GM19351 (cell line): ENCODE results near the gene GREM2.

ENCODE experiments used
- ATAC-seq: cut with Tn5 transposase; IDR thresholded peaks from one replicate; pipeline ENCODE4 v1.9.1; 2021; ENCODE audit warnings: mild to moderate bottlenecking, moderate library complexity; ENCODE audit not compliant: unreplicated experiment

GREM2 gene

DNA sequence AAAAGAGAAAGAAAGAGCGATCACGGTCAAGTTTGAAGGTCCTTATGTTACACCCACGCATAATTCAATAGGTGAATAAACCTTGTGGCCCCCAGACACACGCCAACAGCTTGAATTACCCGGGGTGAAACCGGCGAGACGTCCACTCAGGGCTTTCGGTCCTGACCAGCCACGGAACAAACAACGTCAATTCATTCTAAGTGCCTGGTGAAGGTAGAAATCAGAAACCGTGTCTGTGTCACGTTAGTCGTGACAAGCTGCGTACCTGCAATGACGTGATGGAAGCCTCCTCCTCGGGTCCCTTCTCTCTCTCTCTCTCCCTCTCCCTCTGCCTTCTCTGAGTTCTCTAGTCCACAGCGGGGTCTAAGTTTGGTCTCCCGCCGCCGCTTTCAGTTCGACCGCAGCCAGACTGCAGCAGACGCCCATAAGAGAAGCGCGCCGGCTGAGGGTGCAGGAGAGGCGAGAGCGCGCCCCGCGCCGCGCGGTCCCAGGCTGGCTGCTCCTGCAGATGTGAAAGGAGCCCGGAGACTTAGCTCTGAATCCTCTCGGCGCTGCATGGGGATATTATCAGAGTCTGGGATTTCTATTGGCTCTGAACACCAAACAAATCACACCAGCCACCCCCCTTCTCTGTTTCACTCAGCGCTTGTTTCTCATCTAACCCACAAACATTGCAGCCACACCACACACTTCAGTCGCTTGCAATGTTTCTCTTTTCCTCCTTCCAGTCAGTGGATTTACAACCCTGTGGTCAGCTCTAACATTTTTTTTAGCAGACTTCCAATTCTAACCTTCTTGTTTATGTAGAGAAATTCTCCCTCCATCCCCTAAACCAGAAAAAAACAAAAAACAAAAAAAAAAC lies at the start of gene GREM2:
TSS of gene GREM2 (minus strand) at position 537 of the 862 bp plus-strand sequence. CDS start 118,680 bp downstream, outside the sequence.
- peak; percentile 87 for ATAC-seq

DNA sequence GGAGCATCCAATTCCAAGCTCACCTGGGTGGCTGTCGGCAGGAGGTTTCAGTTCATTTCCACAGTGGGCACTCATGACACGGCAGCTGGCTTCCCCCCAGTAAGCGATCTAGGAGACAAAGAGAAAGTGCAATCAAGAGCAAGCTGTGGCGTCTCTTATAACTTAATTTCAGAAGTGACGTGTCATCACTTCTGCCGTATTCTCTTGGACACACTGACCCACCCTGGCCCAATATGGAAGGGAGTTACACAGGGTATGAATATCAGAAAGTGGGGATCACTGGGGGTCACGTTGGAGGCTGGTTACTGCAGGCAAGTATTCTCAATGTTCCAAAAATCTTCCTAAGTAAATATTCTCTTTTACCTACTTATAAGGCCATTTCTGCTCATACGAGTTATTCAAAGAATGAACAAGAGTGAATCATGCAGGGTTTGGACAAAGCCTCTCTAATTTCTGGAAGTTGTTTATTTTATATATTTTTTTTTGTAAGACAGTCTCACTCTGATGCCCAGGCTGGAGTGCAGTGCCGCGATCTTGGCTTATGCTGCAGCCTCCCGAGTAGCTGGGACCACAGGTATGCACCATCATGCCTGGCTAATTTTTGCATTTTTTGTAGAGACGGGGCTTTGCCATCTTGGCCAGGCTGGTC lies 46.5 kb upstream of the GREM2 start:
- no peak for ATAC-seq

DNA sequence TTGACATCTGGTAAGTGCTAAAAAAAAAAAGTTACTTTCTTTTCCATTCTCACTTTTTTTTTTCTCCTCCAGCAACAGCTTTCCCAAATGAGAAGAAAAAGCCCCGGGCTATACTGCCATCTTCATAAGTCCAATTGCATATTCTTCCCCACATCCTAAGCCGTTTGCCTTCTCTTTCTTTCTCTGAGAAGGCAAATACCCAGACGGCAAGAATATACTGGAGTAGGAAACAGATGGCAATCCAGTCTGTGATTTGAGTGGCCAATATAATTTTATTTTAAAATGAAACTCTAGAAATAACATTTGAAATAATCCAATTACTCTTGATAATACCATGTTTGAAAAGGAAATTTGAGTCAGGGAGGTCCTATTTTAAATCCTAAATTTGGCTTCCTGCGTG lies 44.6 kb upstream of the GREM2 start:
- no peak for ATAC-seq

DNA sequence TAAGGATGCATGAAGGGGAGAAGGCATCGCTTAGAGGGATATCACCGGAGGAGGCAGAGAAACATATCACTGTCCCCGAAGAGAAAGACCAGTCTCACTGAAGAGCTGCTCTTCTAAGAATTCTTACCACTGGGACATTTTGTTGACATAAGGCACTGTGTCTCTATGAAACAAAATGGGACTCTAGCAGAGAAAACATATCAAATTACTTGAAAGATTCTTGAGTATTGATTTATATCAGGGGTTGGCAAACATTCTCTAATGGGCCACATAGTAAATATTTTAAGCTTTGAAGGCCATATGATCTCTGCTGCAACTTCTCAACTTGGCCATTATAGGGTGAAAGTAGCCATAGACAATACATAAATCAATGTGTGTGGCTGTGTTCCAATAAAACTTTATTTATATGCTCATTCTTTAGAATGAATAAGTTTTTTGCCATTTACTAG lies 41.0 kb upstream of the GREM2 start:
- no peak for ATAC-seq

DNA sequence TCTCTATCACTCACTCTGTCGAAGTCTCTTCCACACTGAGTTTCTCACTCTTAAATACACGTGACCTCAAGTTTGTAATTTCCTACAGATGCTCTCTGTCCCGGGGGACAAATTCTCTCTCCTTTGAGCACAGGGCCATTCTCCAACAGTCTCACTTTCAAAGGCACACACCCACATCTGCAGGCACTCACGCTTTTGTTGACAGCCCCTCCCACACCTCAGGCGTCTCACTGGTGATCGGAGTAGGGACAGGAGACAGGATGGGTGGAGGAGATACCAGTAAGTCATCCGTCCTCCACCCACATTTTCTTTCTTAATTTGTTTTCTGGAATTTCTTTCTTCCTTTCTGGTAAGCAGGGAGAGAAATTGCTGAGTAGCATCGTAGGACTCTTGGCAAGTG lies 40.6 kb upstream of the GREM2 start:
- ATAC-seq: no peak

DNA sequence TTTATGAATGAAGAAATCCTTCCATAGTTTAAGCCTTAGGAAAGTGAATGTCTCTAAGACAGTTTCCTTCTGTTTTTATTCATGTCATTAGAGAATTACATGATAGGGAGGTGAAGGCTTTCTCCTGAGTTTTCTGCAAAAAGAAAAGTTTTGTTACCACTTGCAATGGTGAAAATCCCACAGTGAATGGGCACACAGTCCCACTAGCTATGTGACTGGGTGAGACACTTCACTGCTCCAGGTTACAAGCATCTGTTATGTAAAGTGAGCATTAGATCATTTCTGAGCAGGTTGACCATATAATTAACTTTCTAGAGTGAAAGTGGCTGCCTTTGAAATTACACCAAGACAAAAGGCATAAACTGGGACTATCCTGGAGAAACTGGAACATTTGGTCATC lies 38.9 kb upstream of the GREM2 start:
- no peak for ATAC-seq

DNA sequence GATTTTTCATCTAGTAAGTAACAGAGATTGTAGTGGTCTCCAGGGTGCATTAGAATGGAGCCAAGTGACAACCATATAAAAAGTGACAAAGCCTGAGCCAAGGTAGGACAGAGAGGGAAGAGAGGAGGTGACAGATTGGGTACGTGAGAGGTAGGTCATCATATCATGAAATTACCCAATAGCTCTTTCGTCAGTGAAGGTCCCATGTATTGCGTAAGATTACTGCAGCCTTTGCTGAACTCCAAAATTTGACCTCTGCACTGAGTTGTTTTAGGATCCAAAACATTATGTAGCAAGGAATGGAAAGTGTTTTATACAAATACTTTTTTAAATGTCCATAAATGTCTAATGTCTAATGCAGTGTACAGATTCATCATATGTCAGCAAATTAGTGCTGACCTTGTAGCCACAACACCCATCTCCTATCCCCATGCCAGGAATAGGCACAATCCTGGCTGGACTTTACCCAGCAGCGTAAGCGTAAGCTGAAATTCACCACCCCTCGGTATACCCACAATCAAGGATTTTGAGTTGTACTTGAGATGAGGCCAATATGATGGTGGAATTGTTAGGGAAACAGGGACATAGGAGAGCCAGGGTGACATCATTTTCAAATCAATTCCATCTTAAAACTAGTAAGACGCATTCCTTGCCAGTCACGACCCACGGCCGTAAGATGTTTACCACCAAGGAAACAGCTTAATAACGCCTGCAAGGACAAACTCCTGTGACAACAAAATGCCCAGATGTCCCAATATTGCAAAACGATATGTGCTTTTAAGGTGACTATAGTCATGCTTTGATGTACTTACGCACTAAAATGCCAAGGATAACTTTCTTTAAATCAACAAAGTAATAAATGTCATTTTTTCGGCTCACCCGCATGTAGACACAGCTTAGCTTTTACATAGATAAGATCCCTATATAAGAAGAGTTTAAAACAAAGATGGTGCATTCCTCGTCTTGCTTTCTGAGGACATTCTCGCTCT lies 38.1 kb upstream of the GREM2 start:
- ATAC-seq: no peak

DNA sequence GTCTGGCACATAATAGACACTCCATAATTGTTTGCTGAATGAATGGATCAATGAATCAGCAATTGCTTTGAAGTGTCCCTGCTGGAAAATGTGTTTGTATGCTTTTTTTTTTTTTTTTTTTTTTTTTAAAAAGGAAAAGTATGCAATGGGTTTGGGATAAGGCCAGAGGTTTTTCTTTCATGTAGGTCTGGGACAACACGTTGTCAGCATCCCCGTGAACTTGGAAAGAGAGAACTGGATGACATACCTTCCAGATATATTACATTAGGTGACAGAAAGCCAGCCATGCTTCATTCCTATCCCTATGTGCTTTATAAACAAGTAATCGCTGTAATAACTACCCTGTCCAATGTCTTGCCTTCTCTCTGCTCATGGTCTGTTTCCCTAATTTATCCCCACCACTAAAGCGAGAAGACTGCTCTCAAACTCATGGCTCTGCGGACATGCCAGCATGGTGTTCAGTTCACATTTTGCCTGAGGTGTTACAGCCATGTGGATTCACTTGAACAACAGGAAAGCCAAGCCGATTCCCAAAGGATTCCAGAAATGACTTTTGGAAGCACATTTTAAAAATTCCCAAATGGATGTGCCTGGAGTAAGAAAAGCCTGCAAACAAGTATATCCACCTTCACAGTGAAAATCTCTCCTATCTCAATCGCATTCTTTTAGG lies 34.8 kb upstream of the GREM2 start:
- no peak for ATAC-seq

DNA sequence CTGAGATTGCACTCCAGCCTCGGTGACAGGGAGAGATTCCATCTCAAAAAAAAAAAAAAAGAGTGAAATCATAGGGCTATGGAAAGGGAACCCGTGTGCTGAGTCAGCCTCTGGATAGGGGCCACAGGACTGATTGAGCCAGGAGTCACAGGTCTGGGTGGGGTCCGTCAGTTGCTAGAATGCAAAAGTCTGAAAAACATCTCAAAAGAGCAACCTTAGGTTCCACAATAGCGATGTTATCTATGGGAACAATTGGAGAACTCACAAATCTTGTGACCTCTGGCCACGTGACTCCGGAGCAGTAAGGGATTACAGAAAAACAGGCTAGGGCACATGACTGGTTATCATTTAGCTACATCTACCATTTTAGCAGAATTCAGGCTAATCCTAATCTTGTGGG lies 32.8 kb upstream of the GREM2 start:
- ATAC-seq: no peak

DNA sequence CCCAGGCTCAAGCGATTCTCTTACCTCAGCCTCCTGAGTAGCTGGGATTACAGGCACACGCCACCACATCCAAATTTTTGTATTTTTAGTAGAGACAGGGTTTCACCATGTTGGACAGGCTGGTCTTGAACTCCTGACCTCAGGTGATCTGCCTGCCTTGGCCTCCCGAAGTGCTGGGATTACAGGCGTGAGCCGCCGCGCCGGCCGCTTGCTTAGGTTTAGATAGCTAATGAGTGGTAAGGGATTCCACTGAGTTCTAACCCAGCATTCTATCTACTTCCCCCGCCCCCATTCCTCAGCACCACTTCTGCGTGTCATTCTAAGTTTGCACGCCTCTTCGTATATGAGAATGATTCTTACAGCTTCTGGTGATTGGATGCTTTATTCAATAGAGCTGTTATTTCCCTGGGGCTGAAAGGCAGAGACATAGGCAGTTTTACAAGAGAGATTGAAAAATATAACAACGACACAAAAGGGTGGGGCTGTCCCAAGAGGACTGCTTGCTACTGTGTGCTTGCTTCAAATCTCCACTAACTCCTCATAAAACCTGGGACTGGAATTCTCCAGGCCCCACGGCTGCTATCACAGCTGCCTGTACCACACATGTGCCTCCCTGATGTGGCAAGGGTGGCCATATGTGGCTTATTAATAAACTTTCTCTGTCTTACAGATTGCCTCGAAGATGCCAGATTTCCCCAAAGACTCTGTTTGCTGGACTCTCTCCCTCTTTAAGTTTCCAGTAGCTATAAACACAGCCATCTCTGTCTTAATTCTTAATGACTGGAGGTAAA lies 23.7 kb upstream of the GREM2 start:
- ATAC-seq: no peak

DNA sequence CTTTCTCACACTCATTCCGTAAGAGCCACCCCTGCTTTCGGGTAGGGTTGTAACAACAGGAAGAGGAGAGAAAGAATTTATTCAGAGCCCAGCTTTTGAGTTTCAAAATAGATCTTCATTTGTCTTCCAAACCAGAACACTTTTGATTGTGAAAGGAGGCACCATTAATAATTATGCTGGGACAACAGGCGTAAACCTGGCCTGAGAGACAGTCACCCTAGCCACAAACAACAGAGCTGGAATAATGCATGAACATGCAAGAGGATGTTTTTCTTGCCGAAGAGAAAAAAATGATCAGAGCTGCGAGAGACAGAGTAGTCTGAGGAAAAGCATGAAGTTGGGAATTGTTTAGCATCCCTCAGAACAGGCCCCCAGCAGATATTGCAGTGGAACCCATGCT lies 18.5 kb upstream of the GREM2 start:
- ATAC-seq: no peak

DNA sequence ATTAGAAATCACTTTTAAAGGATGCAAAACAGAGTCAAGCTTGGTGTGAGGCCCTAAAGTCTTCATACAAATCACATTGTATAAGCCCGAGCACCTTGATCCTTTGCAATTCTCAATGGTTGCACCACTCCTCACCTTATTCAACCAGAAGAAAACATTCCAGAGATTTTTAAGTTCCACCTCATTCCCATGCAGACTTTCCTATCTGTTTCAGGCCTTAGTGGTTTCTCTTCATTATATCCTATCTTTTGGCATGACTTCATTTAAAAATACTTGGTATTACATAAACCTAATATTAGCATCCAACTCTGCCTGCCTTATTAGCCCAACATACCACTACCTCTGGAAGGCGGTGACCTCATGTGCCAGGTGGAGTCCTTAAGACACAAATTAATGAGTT lies 9.3 kb upstream of the GREM2 start:
- ATAC-seq: no peak

DNA sequence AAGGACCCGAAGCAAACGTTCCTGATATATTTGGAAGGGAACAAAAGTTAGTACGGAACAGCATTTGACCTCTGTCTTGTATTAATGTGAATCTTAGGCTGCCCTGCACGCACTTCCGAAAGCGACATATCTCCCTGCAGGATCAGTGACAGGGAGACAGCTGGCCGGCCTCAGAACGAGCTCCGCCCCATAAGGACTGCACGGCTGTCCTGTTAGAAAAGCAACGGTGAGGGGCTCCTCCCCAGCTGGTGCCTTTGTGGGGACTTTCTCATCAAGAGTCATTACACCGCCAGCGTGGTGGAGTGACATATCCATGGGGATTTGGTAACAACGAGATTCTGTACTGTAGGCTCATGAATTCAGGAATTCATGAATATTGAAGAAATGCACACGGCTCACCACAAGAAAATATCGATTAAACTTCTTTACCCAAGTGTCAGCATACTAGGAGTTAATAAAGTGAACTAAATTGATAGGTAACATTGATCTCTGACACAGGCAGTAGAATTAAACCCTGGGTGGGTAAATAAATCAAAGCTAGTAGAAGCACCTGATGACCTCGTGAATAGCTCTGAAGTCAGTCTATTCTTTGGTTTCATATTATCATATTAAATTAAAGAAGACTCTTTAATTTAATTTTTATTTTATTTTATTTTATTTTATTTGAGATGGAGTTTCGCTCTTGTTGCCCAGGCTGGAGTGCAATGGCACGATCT lies 8.1 kb upstream of the GREM2 start:
- no peak for ATAC-seq

DNA sequence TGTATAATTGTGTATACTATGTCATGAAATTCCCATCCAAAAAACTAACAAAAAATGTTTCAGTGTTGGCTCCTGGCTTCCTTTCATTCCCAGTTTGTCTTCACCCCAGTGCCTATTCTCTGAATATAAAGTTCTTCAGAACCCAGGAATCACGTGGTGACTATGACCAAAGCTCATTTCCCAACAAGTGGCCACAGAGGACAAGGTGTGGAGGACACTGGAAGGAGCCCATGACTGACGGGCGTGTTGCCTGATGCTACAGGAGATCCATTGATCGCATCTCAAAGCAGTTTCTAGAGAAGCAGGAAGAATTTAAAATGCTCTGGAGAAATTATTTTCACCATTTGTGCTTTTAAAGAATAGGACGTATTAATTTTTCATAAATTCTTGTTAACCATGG lies 7.4 kb upstream of the GREM2 start:
- ATAC-seq: no peak

DNA sequence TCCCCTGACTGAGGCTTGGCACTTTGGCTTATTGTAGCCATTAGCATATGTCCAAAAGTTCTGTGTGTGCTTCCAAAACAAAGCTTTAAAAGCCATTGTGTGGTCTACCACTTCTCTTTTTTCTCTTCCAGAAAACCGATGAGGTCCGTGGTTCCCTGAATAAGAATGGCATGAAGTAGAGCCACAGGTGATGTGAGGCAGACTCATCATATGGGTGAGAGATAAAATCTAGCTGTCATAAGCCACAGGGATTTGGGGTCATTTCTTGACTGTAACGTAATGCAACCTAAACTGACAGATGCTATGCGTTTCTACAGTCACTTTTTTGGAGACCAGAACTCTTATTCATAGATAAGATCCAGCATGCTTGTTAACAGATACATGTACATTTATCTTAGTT lies 7.0 kb upstream of the GREM2 start:
- ATAC-seq: no peak

DNA sequence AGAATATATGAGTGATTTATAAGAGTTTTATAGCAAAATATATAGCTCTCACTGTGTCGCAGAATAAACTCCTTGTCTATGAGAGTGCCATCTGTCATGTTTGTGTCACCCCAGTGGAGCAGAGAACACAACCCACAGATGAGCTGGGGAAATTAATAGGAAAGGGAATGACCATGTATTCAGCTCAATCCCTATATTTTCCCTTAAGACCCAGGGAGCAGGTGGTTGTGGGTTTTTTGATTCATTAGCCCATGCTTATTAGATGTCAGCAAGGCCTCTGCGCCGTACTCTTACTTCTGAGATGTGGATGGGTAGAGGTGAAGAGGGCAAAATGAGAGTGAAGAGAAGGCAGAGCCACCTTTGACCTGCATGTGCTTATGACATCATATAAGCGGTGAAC lies 4.1 kb upstream of the GREM2 start:
- ATAC-seq: no peak

DNA sequence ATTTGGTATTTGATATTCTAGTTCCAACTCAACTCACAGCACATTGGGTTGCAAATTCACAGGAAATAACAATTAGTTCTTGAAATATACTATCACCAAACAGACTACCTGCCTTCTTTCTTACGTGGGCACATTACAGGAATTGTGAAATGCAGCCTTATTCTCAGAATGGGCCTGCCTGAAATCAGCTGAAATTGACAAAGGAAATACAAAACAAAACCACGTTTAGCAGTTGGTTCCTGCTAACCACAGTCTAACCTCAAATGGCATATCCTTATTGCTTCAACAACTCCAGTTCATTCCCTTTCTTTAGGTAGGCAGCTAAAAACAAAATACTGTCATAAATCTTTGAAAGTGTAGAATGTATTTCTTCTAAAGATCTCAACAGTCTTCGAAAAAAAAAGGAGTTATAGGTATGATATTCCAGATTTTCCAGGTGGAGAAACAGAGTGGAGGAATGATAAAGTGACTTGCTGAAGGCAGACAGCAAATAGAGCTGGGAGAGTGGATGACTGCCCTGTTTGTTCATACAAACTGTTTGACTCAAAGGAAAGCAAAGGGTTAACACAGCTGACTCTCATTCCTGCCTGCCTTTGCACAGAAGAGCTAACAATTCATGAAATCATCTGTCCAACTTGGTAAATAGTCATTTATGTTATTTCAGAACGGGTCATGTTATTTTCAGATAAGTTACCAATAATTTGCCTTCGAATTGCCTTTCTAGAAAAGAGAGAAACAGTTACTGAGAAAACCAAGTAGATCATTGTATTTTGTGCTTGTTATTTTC lies 1.6 kb upstream of the GREM2 start:
- ATAC-seq: no peak

DNA sequence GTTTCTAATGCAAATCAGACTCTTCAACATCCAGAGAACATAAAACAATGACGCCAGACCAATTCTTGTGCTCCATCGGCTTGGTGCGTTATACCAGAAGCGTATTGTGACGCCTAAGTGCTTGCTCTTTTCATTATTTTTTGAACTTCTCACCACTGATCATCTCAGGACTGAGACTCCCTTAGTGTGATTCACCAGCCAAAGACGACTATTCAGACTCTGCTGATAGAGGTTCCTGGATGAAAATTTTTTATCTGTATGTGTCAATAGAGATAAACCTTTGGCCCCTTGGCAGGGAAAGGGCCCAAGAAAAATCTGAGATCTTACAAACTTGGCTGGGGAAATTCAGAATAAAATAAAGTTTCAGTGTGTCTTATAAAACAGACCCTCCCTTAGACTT lies 856 bp upstream of the GREM2 start:
- no peak for ATAC-seq
